HepG2 (cell line): Measurements from ENCODE around the gene KIRREL2. TPM values are rescaled to one million over a fixed set of nuclear protein-coding genes. Genes with fewer than 3 reads are reported as not detected.

Experiments used
- ATAC-seq: fragments of 200-7000 bp; cut with Tn5 transposase; 3 replicates; pipeline ENCODE4 v1.9.1; 2020; ENCODE audit warnings: mild to moderate bottlenecking, moderate library complexity
- BruUV-seq: library from RNA; stranded (reverse); fragments of 400-500 nt; replicated peaks from 2 replicates; lab custom pipeline; 2021; lab: Mats Ljungman, UMichigan
- CTCF ChIA-PET: fragments of 300-600 bp; formaldehyde crosslinking; extraction: SDS; loops from one replicate; lab custom pipeline; 2021; ENCODE audit warnings: low total read pairs, inconsistent platforms, low intra/inter-chr PET ratio; lab: Yijun Ruan, JAX
- POLR2A ChIA-PET: fragments of 350-600 bp; sonication (Branson Sonifier 250); formaldehyde crosslinking; loops from one replicate; lab custom pipeline; 2020; ENCODE audit warnings: antibody characterized with exemption, inconsistent platforms; lab: Yijun Ruan, JAX
- DNase-seq: peaks from one replicate; pipeline ENCODE4 v3.0.0-alpha.2; 2015; ENCODE audit warnings: low spot score
- FAIRE-seq: peaks from 3 replicates; lab custom pipeline; 2011; peaks lifted over from hg19 to GRCh38; lab: Jason Lieb, UNC
- H2AFZ ChIP-seq: one replicate; pipeline ENCODE4 v1.6.1; 2011; ENCODE audit warnings: low read length, inconsistent platforms
- H3K27ac ChIP-seq: fragments of 300-600 bp; 3 replicates; pipeline ENCODE4 v1.8.0; 2011; ENCODE audit warnings: mixed run types, mild to moderate bottlenecking, mixed read lengths, low read length, inconsistent platforms; ENCODE audit not compliant: insufficient read depth; ENCODE audit errors: extremely low read length
- H3K27me3 ChIP-seq, 2 experiments: fragments of 200-600 bp in 1 of 2; 2 replicates in 1 of 2; 3 replicates in 1 of 2; pipeline versions ENCODE4 v1.6.0 to v1.8.0; 2011; ENCODE audit warnings: low read length in 2 of 2, mild to moderate bottlenecking in 2 of 2, moderate library complexity in 2 of 2, inconsistent platforms in 1 of 2; ENCODE audit not compliant: insufficient read depth in 2 of 2, control insufficient read depth in 1 of 2
- H3K36me3 ChIP-seq, 2 experiments: fragments of 200-600 bp in 1 of 2; replicated peaks in 1 of 2; 2 replicates in 1 of 2; 3 replicates in 1 of 2; pipeline versions ENCODE4 v1.5.1 to v1.8.0; 2011; ENCODE audit warnings: low read length in 2 of 2, inconsistent platforms in 1 of 2; ENCODE audit not compliant: insufficient read depth in 2 of 2, control insufficient read depth in 1 of 2
- H3K4me1 ChIP-seq: 2 replicates; pipeline ENCODE4 v1.5.1; 2012; ENCODE audit warnings: low read length, inconsistent platforms; ENCODE audit not compliant: insufficient read depth
- H3K4me2 ChIP-seq: 2 replicates; pipeline ENCODE4 v1.6.0; 2011; ENCODE audit warnings: low read depth, low read length, inconsistent platforms
- H3K4me3 ChIP-seq, 3 experiments: fragments of 200-600 bp in 1 of 3; sonication (generic), shearing (Covaris generic) in 1 of 3; replicated peaks in 1 of 3; 2 replicates each; pipeline ENCODE4 v1.5.1; 2011 to 2016; ENCODE audit warnings: low read length in 3 of 3, inconsistent platforms in 2 of 3, low read depth in 2 of 3, mild to moderate bottlenecking in 2 of 3, control low read depth in 1 of 3, mixed read lengths in 1 of 3; ENCODE audit not compliant: insufficient read depth in 1 of 3
- H3K79me2 ChIP-seq: one replicate; pipeline ENCODE4 v1.6.1; 2011; ENCODE audit warnings: low read length, inconsistent platforms; ENCODE audit not compliant: insufficient read depth
- H3K9ac ChIP-seq: 2 replicates; pipeline ENCODE4 v1.6.0; 2011; ENCODE audit warnings: mild to moderate bottlenecking, low read depth, low read length, inconsistent platforms; ENCODE audit not compliant: insufficient read depth
- H3K9me3 ChIP-seq: 2 replicates; pipeline ENCODE4 v1.5.1; 2012; ENCODE audit warnings: mild to moderate bottlenecking, low read length
- H4K20me1 ChIP-seq: 2 replicates; pipeline ENCODE4 v1.6.0; 2011; ENCODE audit warnings: inconsistent platforms, mild to moderate bottlenecking, low read length, moderate library complexity; ENCODE audit not compliant: insufficient read depth
- ARID3A ChIP-seq: IDR thresholded peaks from 2 replicates; pipeline ENCODE4 v1.6.1; 2012; ENCODE audit warnings: low read depth, low read length, improper control_type of control experiment
- ATM ChIP-seq: fragments of 450-650 bp; IDR thresholded peaks from 2 replicates; pipeline ENCODE4 v1.7.1; 2017; ENCODE audit warnings: mild to moderate bottlenecking, borderline replicate concordance
- ATRX ChIP-seq: sonication (generic); formaldehyde crosslinking; IDR thresholded peaks from 2 replicates; pipeline ENCODE4 v1.4.0; 2020; ENCODE audit warnings: missing genetic modification reagents, borderline replicate concordance
- CCDC6 ChIP-seq: sonication (generic); formaldehyde crosslinking; IDR thresholded peaks from 2 replicates; pipeline ENCODE4 v1.8.1; 2022; ENCODE audit warnings: mild to moderate bottlenecking, missing genetic modification reagents, moderate library complexity
- CREM ChIP-seq, 2 experiments: sonication (generic) in 1 of 2; formaldehyde crosslinking in 1 of 2; IDR thresholded peaks; 2 replicates each; pipeline versions ENCODE4 v1.4.0 to v1.6.1; 2016 to 2020; ENCODE audit warnings: antibody characterized with exemption in 1 of 2, mild to moderate bottlenecking in 1 of 2, missing genetic modification reagents in 1 of 2
- EED ChIP-seq: sonication (generic); formaldehyde crosslinking; IDR thresholded peaks from 2 replicates; pipeline ENCODE4 v1.5.0; 2020; ENCODE audit warnings: mild to moderate bottlenecking, missing genetic modification reagents
- GPN1 ChIP-seq: sonication (generic); formaldehyde crosslinking; IDR thresholded peaks from 2 replicates; pipeline ENCODE4 v1.5.1; 2020; ENCODE audit warnings: missing genetic modification reagents, borderline replicate concordance
- HHEX ChIP-seq: IDR thresholded peaks from 2 replicates; pipeline ENCODE4 v1.6.1; 2016; ENCODE audit warnings: control low read depth
- KAT8 ChIP-seq: IDR thresholded peaks from 2 replicates; pipeline ENCODE4 v1.6.1; 2016; ENCODE audit warnings: missing genetic modification reagents, missing compliant biosample characterization
- MEIS1 ChIP-seq: sonication (generic); formaldehyde crosslinking; IDR thresholded peaks from 2 replicates; pipeline ENCODE4 v1.9.0; 2021; ENCODE audit warnings: mild to moderate bottlenecking, missing genetic modification reagents, moderate library complexity, borderline replicate concordance
- NFKB2 ChIP-seq: sonication (generic); formaldehyde crosslinking; IDR thresholded peaks from 2 replicates; pipeline ENCODE4 v1.4.0; 2020; ENCODE audit warnings: missing genetic modification reagents, borderline replicate concordance
- NRL ChIP-seq: sonication (generic); formaldehyde crosslinking; IDR thresholded peaks from 2 replicates; pipeline ENCODE4 v1.5.0; 2020; ENCODE audit warnings: missing genetic modification reagents, mild to moderate bottlenecking, moderate library complexity, borderline replicate concordance
- SRSF9 ChIP-seq: fragments of 200-400 bp; formaldehyde crosslinking; IDR thresholded peaks from 2 replicates; pipeline ENCODE4 v1.6.1; 2018; ENCODE audit warnings: borderline replicate concordance, mild to moderate bottlenecking, low read depth, low read length; ENCODE audit not compliant: insufficient read depth, poor library complexity, severe bottlenecking
- TOPORS ChIP-seq: sonication (generic); formaldehyde crosslinking; IDR thresholded peaks from 2 replicates; pipeline ENCODE4 v1.8.0; 2023; ENCODE audit warnings: mild to moderate bottlenecking, missing genetic modification reagents
- TRIM24 ChIP-seq: sonication (generic); formaldehyde crosslinking; IDR thresholded peaks from 2 replicates; pipeline ENCODE4 v1.8.0; 2022; ENCODE audit warnings: mild to moderate bottlenecking, missing genetic modification reagents
- U2AF2 ChIP-seq: fragments of 200-400 bp; formaldehyde crosslinking; IDR thresholded peaks from 2 replicates; pipeline ENCODE4 v1.6.1; 2017; ENCODE audit warnings: low read depth, mild to moderate bottlenecking, low read length
- ZFP62 ChIP-seq: sonication (generic); formaldehyde crosslinking; IDR thresholded peaks from 2 replicates; pipeline ENCODE4 v1.4.0; 2020; ENCODE audit warnings: missing genetic modification reagents
- ZHX1 ChIP-seq: sonication (generic); formaldehyde crosslinking; IDR thresholded peaks from 2 replicates; pipeline ENCODE4 v1.8.1; 2022; ENCODE audit warnings: low read depth, mild to moderate bottlenecking, missing genetic modification reagents
- ZNF564 ChIP-seq: sonication (generic); formaldehyde crosslinking; IDR thresholded peaks from 2 replicates; pipeline ENCODE4 v1.8.1; 2023; ENCODE audit warnings: mild to moderate bottlenecking, missing genetic modification reagents
- WGBS: methylation state at CpG from one replicate; pipeline ENCODE4 v1.1.6; 2017; ENCODE audit warnings: low lambda C conversion rate; 5-methylcytosine and 5-hydroxymethylcytosine counted together
- in situ Hi-C: cut with HindIII; loops from 2 replicates; pipeline ENCODE4 v1.10.0; 2017; ENCODE audit warnings: low pct_unique_long_range_greater_than_20kb; ENCODE audit not compliant: extremely low pct_ligation_motif_present
- intact Hi-C: fragments of 100-400 bp; cut with micrococcal nuclease; formaldehyde crosslinking; loops from one replicate; pipeline ENCODE4 v1.10.0; 2022; ENCODE audit not compliant: unreplicated experiment
- polyA plus RNA-seq, 8 experiments: library from polyadenylated mRNA; depleted of rRNA in 3 of 8; stranded (reverse) in 7 of 8; unstranded in 1 of 8; fragments of >200 nt; fragmentation: Illumina TruSeq in 4 of 8; extraction: Trizol in 4 of 8; gene quantifications; 2 replicates each; pipeline versions ENCODE4 v1.2.1 to v1.2.3, GENCODE V29; 2011 to 2016; ENCODE audit warnings: low read depth in 4 of 8, missing spikeins in 1 of 8, mixed read lengths in 1 of 8; ENCODE audit not compliant: insufficient read depth in 1 of 8
- total RNA-seq, 5 experiments: library from RNA; depleted of rRNA; stranded (reverse); fragments of >200 nt; fragmentation: Illumina TruSeq; extraction: Trizol; gene quantifications; 2 replicates each; pipeline ENCODE4 v1.2.3, GENCODE V29; 2016; ENCODE audit warnings: low read depth in 1 of 5

KIRREL2 gene
- total and polyA plus RNA-seq, 2 of the 13 experiments (the other 11 are each of a cell fraction or from before 2014, with no cell fraction given), result 0.18 to 2.4 TPM

GRCh38 chr19:35870798-35871197, 14.1 kb downstream of the KIRREL2 start:
- Histone ChIP-seq H3K4me3 (no peak overlapping the region), H3K9ac (no peak overlapping the region), H3K36me3 (no peaks in the 10 kb centered on the region), H4K20me1 (no peaks in the 10 kb centered on the region), H3K9me3 (no peaks in the 10 kb centered on the region), H3K79me2 (no peaks in the 10 kb centered on the region), H2AFZ (no peak overlapping the region), H3K4me2 (no peak overlapping the region), H3K27me3 (no peaks in the 10 kb centered on the region; a peak in 2 of 5 replicates), H3K4me1 (peaks cover 16% of the 10 kb centered on the region), H3K27ac (no peak overlapping the region)
- ATAC-seq (no peak), FAIRE-seq (no peak), DNase-seq (no peak)
- intact Hi-C loops (no loop called here), in situ Hi-C loops (no loop called here)
- WGBS, result 67% methylated on average over 3 of the region's 12 CpGs
- BruUV-seq, result no TSS peak
- ChIA-PET CTCF (no interaction called here), POLR2A (no interaction called here)
- TF ChIP-seq NRL (CRISPR knock-in tag) (no peak), CCDC6 (CRISPR knock-in tag) (no peak), EED (CRISPR knock-in tag) (no peak), ZNF564 (CRISPR knock-in tag) (no peak), NFKB2 (CRISPR knock-in tag) (no peak), CREM (IDR thresholded peaks at IDR 0.05) (no peak), CREM (CRISPR knock-in tag; IDR thresholded peaks at IDR 0.05) (no peak), SRSF9 (no peak), HHEX (no peak), MEIS1 (CRISPR knock-in tag) (no peak), KAT8 (CRISPR knock-in tag) (no peak), ARID3A (no peak), U2AF2 (no peak), GPN1 (no peak), ZHX1 (CRISPR knock-in tag) (no peak), ZFP62 (CRISPR knock-in tag) (no peak), TOPORS (no peak), ATRX (no peak), ATM (no peak), TRIM24 (CRISPR knock-in tag) (no peak)
